ENCODE results near the gene CLDN20. TPM values are rescaled to one million over a fixed set of nuclear protein-coding genes. Genes with fewer than 3 reads are reported as not detected.
A peak's percentile ranks its signal among the peaks of the same experiment; 100 is the strongest.
"Not testable (repeated sequence)": the region's sequence is repeated elsewhere in the genome, so short reads cannot be mapped to it uniquely, and the experiment has no call there.

The CLDN20 gene, protein sequence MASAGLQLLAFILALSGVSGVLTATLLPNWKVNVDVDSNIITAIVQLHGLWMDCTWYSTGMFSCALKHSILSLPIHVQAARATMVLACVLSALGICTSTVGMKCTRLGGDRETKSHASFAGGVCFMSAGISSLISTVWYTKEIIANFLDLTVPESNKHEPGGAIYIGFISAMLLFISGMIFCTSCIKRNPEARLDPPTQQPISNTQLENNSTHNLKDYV
- not detected in 2 replicates for total RNA-seq
- 0.05 TPM in 1 of 2 replicates, not detected in the other for polyA plus RNA-seq
- not detected in 2 replicates for polyA plus RNA-seq (2012)
- not detected in 2 replicates for polyA minus RNA-seq (ENCODE audit: low replicate concordance)

DNA sequence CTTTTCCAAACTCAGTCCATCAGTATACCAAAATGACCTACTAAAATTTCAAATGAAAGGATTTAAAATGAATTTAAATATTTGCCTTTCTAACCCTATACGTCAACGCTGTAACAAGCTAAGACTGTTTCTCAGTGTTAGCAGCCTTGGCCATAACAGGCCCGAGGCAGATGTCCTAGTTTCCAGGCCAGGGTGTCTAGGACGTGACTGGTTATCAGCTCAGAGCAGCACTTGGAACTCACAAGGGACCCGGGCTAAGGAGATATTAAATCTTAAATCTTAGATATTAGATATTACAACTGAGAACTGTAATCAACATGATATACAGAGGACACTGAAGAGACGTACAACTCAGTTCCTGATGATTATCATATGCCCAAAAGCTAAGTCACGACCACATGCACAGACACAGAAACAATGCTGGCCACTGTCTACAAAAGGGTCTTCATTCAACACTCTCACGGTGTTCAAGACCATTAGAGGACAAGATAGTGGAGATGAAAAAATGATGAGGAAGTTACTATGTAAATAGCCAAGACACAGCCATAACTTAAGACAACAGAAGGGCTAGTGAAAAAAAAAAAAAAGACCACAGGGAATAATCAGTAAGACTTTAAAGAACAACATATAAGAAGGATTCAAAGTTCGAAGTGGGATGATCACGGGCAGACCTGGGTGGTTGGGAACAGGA, at the start of gene CLDN20:
CLDN20 (plus strand) TSS at position 641 of the 691 bp plus-strand sequence. CDS start 11,707 bp downstream, outside the sequence.
- H3K4me2 ChIP-seq (ENCODE audit: extremely low read depth, insufficient read depth, low read length): no peak within 1 kb of the TSS
- peaks cover 3% of the 10 kb centered on the region for H3K36me3 ChIP-seq (ENCODE audit: control insufficient read depth, insufficient read depth, low read length)
- no peaks in the 10 kb centered on the region for H3K9me3 ChIP-seq (ENCODE audit: control insufficient read depth, insufficient read depth, low read depth, low read length)
- H4K20me1 ChIP-seq (ENCODE audit: control insufficient read depth, extremely low read depth, insufficient read depth, low read length): no peaks in the 10 kb centered on the region
- H3K79me2 ChIP-seq (ENCODE audit: control insufficient read depth, insufficient read depth, low read length): no peaks in the 10 kb centered on the region
- H3K27me3 ChIP-seq (ENCODE audit: control insufficient read depth, insufficient read depth, low read length): no peaks in the 10 kb centered on the region
- no peak within 1 kb of the TSS for H3K4me3 ChIP-seq (replicated peaks in 1 of 4; ENCODE audit: control extremely low read depth in 1 of 4, insufficient read depth in 1 of 4, low read depth in 3 of 4, low read length in 4 of 4)
- no peak for TF ChIP-seq EZH2 (IDR thresholded peaks at IDR 0.05; ENCODE audit: low read length, missing control alignments)
- TF ChIP-seq, protein P1, sequence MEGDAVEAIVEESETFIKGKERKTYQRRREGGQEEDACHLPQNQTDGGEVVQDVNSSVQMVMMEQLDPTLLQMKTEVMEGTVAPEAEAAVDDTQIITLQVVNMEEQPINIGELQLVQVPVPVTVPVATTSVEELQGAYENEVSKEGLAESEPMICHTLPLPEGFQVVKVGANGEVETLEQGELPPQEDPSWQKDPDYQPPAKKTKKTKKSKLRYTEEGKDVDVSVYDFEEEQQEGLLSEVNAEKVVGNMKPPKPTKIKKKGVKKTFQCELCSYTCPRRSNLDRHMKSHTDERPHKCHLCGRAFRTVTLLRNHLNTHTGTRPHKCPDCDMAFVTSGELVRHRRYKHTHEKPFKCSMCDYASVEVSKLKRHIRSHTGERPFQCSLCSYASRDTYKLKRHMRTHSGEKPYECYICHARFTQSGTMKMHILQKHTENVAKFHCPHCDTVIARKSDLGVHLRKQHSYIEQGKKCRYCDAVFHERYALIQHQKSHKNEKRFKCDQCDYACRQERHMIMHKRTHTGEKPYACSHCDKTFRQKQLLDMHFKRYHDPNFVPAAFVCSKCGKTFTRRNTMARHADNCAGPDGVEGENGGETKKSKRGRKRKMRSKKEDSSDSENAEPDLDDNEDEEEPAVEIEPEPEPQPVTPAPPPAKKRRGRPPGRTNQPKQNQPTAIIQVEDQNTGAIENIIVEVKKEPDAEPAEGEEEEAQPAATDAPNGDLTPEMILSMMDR (conservative IDR thresholded peaks at IDR 0.05 in 1 of 2, IDR thresholded peaks at IDR 0.05 in 1 of 2; ENCODE audit: low read depth in 1 of 2, low read length in 2 of 2): no peak
- H3K9ac ChIP-seq (ENCODE audit: insufficient read depth, low read length): peak within 1 kb of the TSS; percentile 4
- H3K4me1 ChIP-seq (ENCODE audit: control insufficient read depth, extremely low read depth, insufficient read depth, low read length): peaks cover 3% of the 10 kb centered on the region
- no peak within 1 kb of the TSS for H3K27ac ChIP-seq (ENCODE audit: insufficient read depth, low read length)
- no peak for DNase-seq (ENCODE audit: low read depth in 2 of 2)
- H2AFZ ChIP-seq (ENCODE audit: low read length): peak within 1 kb of the TSS; percentile 38

DNA sequence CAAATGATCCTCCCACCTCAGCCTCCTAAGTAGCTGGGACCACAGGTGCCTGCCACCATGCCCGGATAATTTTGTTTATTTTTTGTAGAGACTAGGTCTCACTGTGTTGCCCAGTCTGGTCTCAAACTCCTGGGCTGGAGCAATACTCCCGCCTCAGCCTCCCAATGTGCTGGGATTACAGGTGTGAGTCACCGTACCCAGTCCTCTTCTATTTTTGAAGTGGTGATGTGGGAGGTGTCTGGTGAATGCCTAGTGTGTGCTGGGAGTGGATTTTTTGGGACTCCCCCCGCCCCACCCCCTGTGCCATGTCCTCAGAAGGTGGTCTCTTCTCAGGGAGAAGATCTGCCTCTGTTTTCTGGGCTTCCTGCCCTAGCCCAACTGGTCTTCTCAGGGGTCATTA, 47.9 kb upstream of the CLDN20 start:
- TF ChIP-seq EZH2 (IDR thresholded peaks at IDR 0.05; ENCODE audit: low read length, missing control alignments): no peak
- TF ChIP-seq, protein P1 (conservative IDR thresholded peaks at IDR 0.05 in 1 of 2, IDR thresholded peaks at IDR 0.05 in 1 of 2; ENCODE audit: low read depth in 1 of 2, low read length in 2 of 2): no peak
- DNase-seq (ENCODE audit: low read depth in 2 of 2): no peak
- no peaks in the 10 kb centered on the region for H4K20me1 ChIP-seq (ENCODE audit: control insufficient read depth, extremely low read depth, insufficient read depth, low read length)
- H2AFZ ChIP-seq (ENCODE audit: low read length): no peak overlapping the region
- no peaks in the 10 kb centered on the region for H3K36me3 ChIP-seq (ENCODE audit: control insufficient read depth, insufficient read depth, low read length)
- H3K4me1 ChIP-seq (ENCODE audit: control insufficient read depth, extremely low read depth, insufficient read depth, low read length): no peaks in the 10 kb centered on the region
- H3K9me3 ChIP-seq (ENCODE audit: control insufficient read depth, insufficient read depth, low read depth, low read length): no peaks in the 10 kb centered on the region
- H3K4me2 ChIP-seq (ENCODE audit: extremely low read depth, insufficient read depth, low read length): no peak overlapping the region
- no peaks in the 10 kb centered on the region for H3K27me3 ChIP-seq (ENCODE audit: control insufficient read depth, insufficient read depth, low read length)
- H3K4me3 ChIP-seq (replicated peaks in 1 of 4; ENCODE audit: control extremely low read depth in 1 of 4, insufficient read depth in 1 of 4, low read depth in 3 of 4, low read length in 4 of 4): no peak overlapping the region
- H3K27ac ChIP-seq (ENCODE audit: insufficient read depth, low read length): no peak overlapping the region
- no peak overlapping the region for H3K9ac ChIP-seq (ENCODE audit: insufficient read depth, low read length)
- no peaks in the 10 kb centered on the region for H3K79me2 ChIP-seq (ENCODE audit: control insufficient read depth, insufficient read depth, low read length)

DNA sequence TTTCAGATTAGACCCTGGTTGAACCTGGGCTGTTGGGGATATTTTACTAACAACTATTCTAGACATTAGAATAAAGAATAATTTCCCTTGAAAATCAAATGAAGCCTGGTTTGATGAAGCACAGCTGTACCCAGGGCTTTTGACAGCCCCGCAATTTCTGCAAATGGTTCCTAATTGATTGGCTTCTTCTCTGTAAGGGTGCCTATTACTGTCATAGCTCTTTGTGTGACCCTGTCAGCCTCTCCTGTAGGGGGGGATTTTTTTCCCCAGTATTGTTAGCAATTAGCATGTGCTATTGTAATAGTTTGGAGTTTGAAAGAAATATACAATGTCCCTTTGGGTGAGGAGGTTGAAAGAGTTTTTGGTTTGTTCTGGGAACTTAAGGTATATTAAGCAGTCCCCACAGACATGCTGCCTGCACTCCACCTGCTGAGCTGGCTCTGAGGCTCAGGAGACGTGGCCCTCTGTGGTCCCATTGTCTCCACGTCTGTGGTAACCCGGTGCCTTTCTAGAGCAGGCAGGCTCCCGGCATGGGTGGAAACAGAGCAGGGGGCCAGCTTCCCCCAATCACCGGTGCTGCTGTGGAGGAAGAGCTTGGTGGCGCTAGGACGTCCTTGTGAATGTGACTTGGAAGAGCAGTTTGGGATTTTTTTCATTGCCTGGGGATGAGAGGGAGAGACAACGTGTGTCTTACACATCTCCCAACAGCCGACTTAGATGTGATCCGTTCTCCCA, 47.3 kb upstream of the CLDN20 start:
- TF ChIP-seq EZH2 (IDR thresholded peaks at IDR 0.05; ENCODE audit: low read length, missing control alignments): no peak
- TF ChIP-seq, protein P1 (conservative IDR thresholded peaks at IDR 0.05 in 1 of 2, IDR thresholded peaks at IDR 0.05 in 1 of 2; ENCODE audit: low read depth in 1 of 2, low read length in 2 of 2): no peak
- no peak for DNase-seq (ENCODE audit: low read depth in 2 of 2)

DNA sequence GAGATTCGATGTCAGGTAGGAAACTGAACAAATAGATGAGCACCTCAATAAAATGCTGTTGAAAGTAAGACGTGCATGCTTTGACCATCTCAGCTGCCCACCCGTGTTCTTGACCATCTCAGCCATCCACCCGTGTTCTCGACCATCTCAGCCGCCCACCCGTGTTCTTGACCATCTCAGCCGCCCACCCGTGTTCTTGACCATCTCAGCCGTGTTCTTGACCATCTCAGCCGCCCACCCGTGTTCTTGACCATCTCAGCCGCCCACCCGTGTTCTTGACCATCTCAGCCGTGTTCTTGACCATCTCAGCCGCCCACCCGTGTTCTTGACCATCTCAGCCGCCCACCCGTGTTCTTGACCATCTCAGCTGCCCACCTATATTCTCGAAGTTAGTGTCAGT, 45.1 kb upstream of the CLDN20 start:
- H3K27me3 ChIP-seq (ENCODE audit: control insufficient read depth, insufficient read depth, low read length); H3K4me2 ChIP-seq (ENCODE audit: extremely low read depth, insufficient read depth, low read length); H3K9ac ChIP-seq (ENCODE audit: insufficient read depth, low read length); H3K4me1 ChIP-seq (ENCODE audit: control insufficient read depth, extremely low read depth, insufficient read depth, low read length); DNase-seq (ENCODE audit: low read depth in 2 of 2); H3K79me2 ChIP-seq (ENCODE audit: control insufficient read depth, insufficient read depth, low read length); H3K4me3 ChIP-seq (replicated peaks in 1 of 4; ENCODE audit: control extremely low read depth in 1 of 4, insufficient read depth in 1 of 4, low read depth in 3 of 4, low read length in 4 of 4); H3K9me3 ChIP-seq (ENCODE audit: control insufficient read depth, insufficient read depth, low read depth, low read length); H3K36me3 ChIP-seq (ENCODE audit: control insufficient read depth, insufficient read depth, low read length); H4K20me1 ChIP-seq (ENCODE audit: control insufficient read depth, extremely low read depth, insufficient read depth, low read length); H3K27ac ChIP-seq (ENCODE audit: insufficient read depth, low read length); H2AFZ ChIP-seq (ENCODE audit: low read length): not testable (repeated sequence)

More for the DNA sequence above, 47.3 kb upstream of the CLDN20 start:
- Histone ChIP-seq H3K9ac (ENCODE audit: insufficient read depth, low read length) (no peak overlapping the region), H3K4me2 (ENCODE audit: extremely low read depth, insufficient read depth, low read length) (no peak overlapping the region), H4K20me1 (ENCODE audit: control insufficient read depth, extremely low read depth, insufficient read depth, low read length) (no peaks in the 10 kb centered on the region), H3K4me1 (ENCODE audit: control insufficient read depth, extremely low read depth, insufficient read depth, low read length) (no peaks in the 10 kb centered on the region), H3K4me3 (replicated peaks in 1 of 4; ENCODE audit: control extremely low read depth in 1 of 4, insufficient read depth in 1 of 4, low read depth in 3 of 4, low read length in 4 of 4) (no peak overlapping the region), H3K27ac (ENCODE audit: insufficient read depth, low read length) (no peak overlapping the region), H3K27me3 (ENCODE audit: control insufficient read depth, insufficient read depth, low read length) (no peaks in the 10 kb centered on the region), H3K9me3 (ENCODE audit: control insufficient read depth, insufficient read depth, low read depth, low read length) (no peaks in the 10 kb centered on the region), H3K36me3 (ENCODE audit: control insufficient read depth, insufficient read depth, low read length) (no peaks in the 10 kb centered on the region), H3K79me2 (ENCODE audit: control insufficient read depth, insufficient read depth, low read length) (no peaks in the 10 kb centered on the region), H2AFZ (ENCODE audit: low read length) (no peak overlapping the region)

All from fibroblast of lung (primary cell).